HepG2 (cell line): ENCODE measurements around the gene TMEM107. TPM values are rescaled to one million over a fixed set of nuclear protein-coding genes. Genes with fewer than 3 reads are reported as not detected.
A peak's percentile ranks its signal among the peaks of the same experiment; 100 is the strongest.

Experiments used
- EP300 ChIP-seq, 3 experiments: sonication (generic) in 1 of 3; formaldehyde crosslinking in 1 of 3; IDR thresholded peaks; 2 replicates each; pipeline versions ENCODE4 v1.5.1 to v1.6.1; 2011 to 2020; ENCODE audit warnings: low read depth in 2 of 3, low read length in 2 of 3, borderline replicate concordance in 1 of 3, improper control_type of control experiment in 1 of 3, mild to moderate bottlenecking in 1 of 3, missing genetic modification reagents in 1 of 3, moderate library complexity in 1 of 3
- FOXJ3 ChIP-seq: sonication (generic); formaldehyde crosslinking; IDR thresholded peaks from 2 replicates; pipeline ENCODE4 v1.4.0; 2020; ENCODE audit warnings: missing genetic modification reagents, mild to moderate bottlenecking, borderline replicate concordance
- MXI1 ChIP-seq: IDR thresholded peaks from 3 replicates; pipeline ENCODE4 v1.6.1; 2012; ENCODE audit warnings: low read depth, low read length, inconsistent platforms, borderline replicate concordance
- NFRKB ChIP-seq: fragments of 450-650 bp; IDR thresholded peaks from 2 replicates; pipeline ENCODE4 v1.6.1; 2017
- PHF5A ChIP-seq: IDR thresholded peaks from one replicate; pipeline ENCODE4 v1.6.1; 2018; ENCODE audit warnings: low read depth, missing genetic modification reagents; ENCODE audit not compliant: unreplicated experiment
- TBX2 ChIP-seq: sonication (generic); formaldehyde crosslinking; IDR thresholded peaks from 2 replicates; pipeline ENCODE4 v1.5.0; 2020; ENCODE audit warnings: missing genetic modification reagents, mild to moderate bottlenecking, borderline replicate concordance
- TOPORS ChIP-seq: sonication (generic); formaldehyde crosslinking; IDR thresholded peaks from 2 replicates; pipeline ENCODE4 v1.8.0; 2023; ENCODE audit warnings: mild to moderate bottlenecking, missing genetic modification reagents
- ZNF367 ChIP-seq: sonication (generic); formaldehyde crosslinking; IDR thresholded peaks from 2 replicates; pipeline ENCODE4 v1.4.0; 2020; ENCODE audit warnings: missing genetic modification reagents, borderline replicate concordance
- ZNF674 ChIP-seq: sonication (generic); formaldehyde crosslinking; IDR thresholded peaks from 2 replicates; pipeline ENCODE4 v1.5.0; 2020; ENCODE audit warnings: low read depth, mild to moderate bottlenecking, missing genetic modification reagents
- ZNF737 ChIP-seq: sonication (generic); formaldehyde crosslinking; IDR thresholded peaks from 2 replicates; pipeline ENCODE4 v1.5.0; 2020; ENCODE audit warnings: missing genetic modification reagents, mild to moderate bottlenecking, borderline replicate concordance
- ZNF83 ChIP-seq: sonication (generic); formaldehyde crosslinking; IDR thresholded peaks from 2 replicates; pipeline ENCODE4 v1.4.0; 2020; ENCODE audit warnings: missing genetic modification reagents, mild to moderate bottlenecking, borderline replicate concordance
- ZNF850 ChIP-seq: sonication (generic); formaldehyde crosslinking; conservative IDR thresholded peaks from 2 replicates; pipeline ENCODE4 v1.9.0; 2021; ENCODE audit warnings: mild to moderate bottlenecking, missing genetic modification reagents
- ZSCAN21 ChIP-seq: sonication (generic); formaldehyde crosslinking; IDR thresholded peaks from 2 replicates; pipeline ENCODE4 v1.8.0; 2022; ENCODE audit warnings: mild to moderate bottlenecking, missing genetic modification reagents, moderate library complexity, borderline replicate concordance
- polyA plus RNA-seq, 8 experiments: library from polyadenylated mRNA; depleted of rRNA in 3 of 8; stranded (reverse) in 7 of 8; unstranded in 1 of 8; fragments of >200 nt; fragmentation: Illumina TruSeq in 4 of 8; extraction: Trizol in 4 of 8; gene quantifications; 2 replicates each; pipeline versions ENCODE4 v1.2.1 to v1.2.3, GENCODE V29; 2011 to 2016; ENCODE audit warnings: low read depth in 4 of 8, missing spikeins in 1 of 8, mixed read lengths in 1 of 8; ENCODE audit not compliant: insufficient read depth in 1 of 8
- total RNA-seq, 5 experiments: library from RNA; depleted of rRNA; stranded (reverse); fragments of >200 nt; fragmentation: Illumina TruSeq; extraction: Trizol; gene quantifications; 2 replicates each; pipeline ENCODE4 v1.2.3, GENCODE V29; 2016; ENCODE audit warnings: low read depth in 1 of 5
- TF ChIP-seq, protein P1 (sequence below): IDR thresholded peaks from 2 replicates; pipeline ENCODE4 v1.6.1; 2018; ENCODE audit warnings: missing genetic modification reagents
- TF ChIP-seq, protein P2 (sequence below): sonication (generic); formaldehyde crosslinking; IDR thresholded peaks from 2 replicates; pipeline ENCODE4 v1.4.0; 2020; ENCODE audit warnings: missing genetic modification reagents
- TF ChIP-seq, protein P3 (sequence below), 2 experiments: fragments of 450-650 bp in 1 of 2; sonication (generic) in 1 of 2; formaldehyde crosslinking; IDR thresholded peaks; 2 replicates each; pipeline versions ENCODE4 v1.5.0 to v1.8.0; 2020 to 2022; ENCODE audit warnings: mild to moderate bottlenecking in 1 of 2, missing genetic modification reagents in 1 of 2
- TF ChIP-seq, protein P4 (sequence below): IDR thresholded peaks from 2 replicates; pipeline ENCODE4 v1.6.1; 2016; ENCODE audit warnings: missing genetic modification reagents, missing compliant biosample characterization

TMEM107 gene
- total and polyA plus RNA-seq, 2 of the 13 experiments (the other 11 are each of a cell fraction or from before 2014, with no cell fraction given) = 7.2 to 15.3 TPM

DNA sequence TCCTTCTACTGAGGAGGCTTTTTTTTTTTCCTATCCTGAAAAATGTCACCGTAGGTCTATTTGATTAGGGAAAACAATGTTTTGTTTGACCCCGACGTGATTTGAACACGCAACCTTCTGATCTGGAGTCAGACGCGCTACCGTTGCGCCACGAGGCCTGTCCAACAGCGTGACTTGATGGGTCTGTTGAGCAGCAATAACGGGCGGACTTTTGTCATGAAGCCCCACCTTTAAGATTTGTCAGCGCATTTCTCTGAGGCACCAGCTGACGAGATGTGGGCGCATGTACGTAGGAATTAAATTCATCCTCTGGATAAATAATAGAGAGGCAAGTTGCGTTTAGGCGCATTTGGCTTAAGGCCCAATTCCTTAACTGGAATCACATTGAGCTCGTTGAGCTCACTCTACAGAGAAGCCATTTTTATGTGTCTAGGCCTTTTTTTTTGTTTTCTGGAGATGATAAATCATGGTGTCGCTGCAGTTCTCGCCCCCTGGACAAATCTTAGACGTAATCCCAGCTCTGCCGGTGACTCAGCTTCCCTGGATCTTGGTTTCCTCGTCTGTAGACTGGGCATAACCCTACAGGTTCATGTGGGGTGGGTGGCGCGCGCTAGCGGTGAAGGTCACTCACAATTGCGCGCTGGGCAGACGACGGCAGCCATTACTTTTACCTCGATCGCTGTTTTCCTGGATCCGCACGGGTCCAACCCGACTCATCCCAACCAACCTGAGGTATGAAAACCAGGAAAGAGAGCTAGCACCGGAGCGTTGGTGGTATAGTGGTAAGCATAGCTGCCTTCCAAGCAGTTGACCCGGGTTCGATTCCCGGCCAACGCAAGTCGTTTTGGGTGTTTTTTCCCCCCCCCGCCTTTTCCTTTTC, 44.8 kb upstream of the TMEM107 start (continued):
- 0 out of 2 replicates have a peak, but pooled peaks have one; percentile 16 for TF ChIP-seq ZNF850 (CRISPR knock-in tag)
- TF ChIP-seq, protein P1, sequence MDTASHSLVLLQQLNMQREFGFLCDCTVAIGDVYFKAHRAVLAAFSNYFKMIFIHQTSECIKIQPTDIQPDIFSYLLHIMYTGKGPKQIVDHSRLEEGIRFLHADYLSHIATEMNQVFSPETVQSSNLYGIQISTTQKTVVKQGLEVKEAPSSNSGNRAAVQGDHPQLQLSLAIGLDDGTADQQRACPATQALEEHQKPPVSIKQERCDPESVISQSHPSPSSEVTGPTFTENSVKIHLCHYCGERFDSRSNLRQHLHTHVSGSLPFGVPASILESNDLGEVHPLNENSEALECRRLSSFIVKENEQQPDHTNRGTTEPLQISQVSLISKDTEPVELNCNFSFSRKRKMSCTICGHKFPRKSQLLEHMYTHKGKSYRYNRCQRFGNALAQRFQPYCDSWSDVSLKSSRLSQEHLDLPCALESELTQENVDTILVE (CRISPR knock-in tag) = peak; percentile 49; the same call in 1 of the 2 replicates
- TF ChIP-seq MXI1 = peak; percentile 50; the same call in 1 of the 3 replicates
- TF ChIP-seq ZNF367 (CRISPR knock-in tag) = no peak
- peak; percentile 10; the same call in 1 of the 2 replicates for TF ChIP-seq TBX2 (CRISPR knock-in tag)
- peak; percentile 29; the same call in 1 of the 2 replicates for TF ChIP-seq NFRKB
- TF ChIP-seq TOPORS (CRISPR knock-in tag) = peak; percentile 86; the same call in 1 of the 2 replicates
- TF ChIP-seq EP300 (IDR thresholded peaks at IDR 0.05; ENCODE audit: low read depth in 2 of 2, low read length in 2 of 2) = peak in 1 of 2 experiments; percentile 46; a peak in 1 of 4 replicates
- no peak for TF ChIP-seq EP300 (CRISPR knock-in tag; IDR thresholded peaks at IDR 0.05; ENCODE audit: borderline replicate concordance)
- TF ChIP-seq FOXJ3 (CRISPR knock-in tag) = peak; percentile 61; the same call in 1 of the 2 replicates
- TF ChIP-seq ZSCAN21 = 0 out of 2 replicates have a peak, but pooled peaks have one; percentile 36
- no peak for TF ChIP-seq ZNF674 (CRISPR knock-in tag)
- TF ChIP-seq ZNF83 = no peak
- TF ChIP-seq ZNF737 (CRISPR knock-in tag) = 0 out of 2 replicates have a peak, but pooled peaks have one; percentile 30
- TF ChIP-seq, protein P2, sequence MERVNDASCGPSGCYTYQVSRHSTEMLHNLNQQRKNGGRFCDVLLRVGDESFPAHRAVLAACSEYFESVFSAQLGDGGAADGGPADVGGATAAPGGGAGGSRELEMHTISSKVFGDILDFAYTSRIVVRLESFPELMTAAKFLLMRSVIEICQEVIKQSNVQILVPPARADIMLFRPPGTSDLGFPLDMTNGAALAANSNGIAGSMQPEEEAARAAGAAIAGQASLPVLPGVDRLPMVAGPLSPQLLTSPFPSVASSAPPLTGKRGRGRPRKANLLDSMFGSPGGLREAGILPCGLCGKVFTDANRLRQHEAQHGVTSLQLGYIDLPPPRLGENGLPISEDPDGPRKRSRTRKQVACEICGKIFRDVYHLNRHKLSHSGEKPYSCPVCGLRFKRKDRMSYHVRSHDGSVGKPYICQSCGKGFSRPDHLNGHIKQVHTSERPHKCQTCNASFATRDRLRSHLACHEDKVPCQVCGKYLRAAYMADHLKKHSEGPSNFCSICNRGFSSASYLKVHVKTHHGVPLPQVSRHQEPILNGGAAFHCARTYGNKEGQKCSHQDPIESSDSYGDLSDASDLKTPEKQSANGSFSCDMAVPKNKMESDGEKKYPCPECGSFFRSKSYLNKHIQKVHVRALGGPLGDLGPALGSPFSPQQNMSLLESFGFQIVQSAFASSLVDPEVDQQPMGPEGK (CRISPR knock-in tag) = peak; percentile 76
- TF ChIP-seq, protein P3, sequence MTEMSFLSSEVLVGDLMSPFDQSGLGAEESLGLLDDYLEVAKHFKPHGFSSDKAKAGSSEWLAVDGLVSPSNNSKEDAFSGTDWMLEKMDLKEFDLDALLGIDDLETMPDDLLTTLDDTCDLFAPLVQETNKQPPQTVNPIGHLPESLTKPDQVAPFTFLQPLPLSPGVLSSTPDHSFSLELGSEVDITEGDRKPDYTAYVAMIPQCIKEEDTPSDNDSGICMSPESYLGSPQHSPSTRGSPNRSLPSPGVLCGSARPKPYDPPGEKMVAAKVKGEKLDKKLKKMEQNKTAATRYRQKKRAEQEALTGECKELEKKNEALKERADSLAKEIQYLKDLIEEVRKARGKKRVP (CRISPR knock-in tag; IDR thresholded peaks at IDR 0.05) = peak in 1 of 2 experiments; percentile 6; a peak in 1 of 4 replicates
- TF ChIP-seq, protein P4, sequence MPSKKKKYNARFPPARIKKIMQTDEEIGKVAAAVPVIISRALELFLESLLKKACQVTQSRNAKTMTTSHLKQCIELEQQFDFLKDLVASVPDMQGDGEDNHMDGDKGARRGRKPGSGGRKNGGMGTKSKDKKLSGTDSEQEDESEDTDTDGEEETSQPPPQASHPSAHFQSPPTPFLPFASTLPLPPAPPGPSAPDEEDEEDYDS = 0 out of 2 replicates have a peak, but pooled peaks have one; percentile 48
- TF ChIP-seq PHF5A (CRISPR knock-in tag) = peak; percentile 69
